ENCODE results near the gene OGFOD3.
A peak's percentile ranks its signal among the peaks of the same experiment; 100 is the strongest.
"Not testable (repeated sequence)": the region's sequence is repeated elsewhere in the genome, so short reads cannot be mapped to it uniquely, and the experiment has no call there.

The OGFOD3 gene

DNA sequence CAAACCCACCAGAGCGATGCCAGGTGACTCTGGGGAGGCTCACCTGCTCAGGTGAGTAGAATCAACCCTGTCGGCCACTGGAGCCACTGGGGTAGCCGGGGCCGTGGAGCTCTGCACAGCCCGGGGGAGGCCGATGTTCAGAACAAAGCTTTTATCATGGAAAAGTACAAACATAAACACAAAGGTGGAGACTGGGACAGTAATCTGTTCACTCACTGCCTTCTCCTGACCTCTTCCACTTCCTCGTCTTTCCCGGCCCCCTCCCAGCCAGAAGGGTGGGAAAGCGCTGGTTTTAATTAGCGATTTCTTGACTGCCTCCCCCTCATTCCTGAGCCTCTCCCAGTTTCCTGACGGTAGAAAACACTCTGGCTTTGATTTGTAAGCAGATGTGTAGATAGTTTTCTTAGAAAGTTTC is 69.1 kb downstream of the OGFOD3 start:
- DNase-seq = no peak

DNA sequence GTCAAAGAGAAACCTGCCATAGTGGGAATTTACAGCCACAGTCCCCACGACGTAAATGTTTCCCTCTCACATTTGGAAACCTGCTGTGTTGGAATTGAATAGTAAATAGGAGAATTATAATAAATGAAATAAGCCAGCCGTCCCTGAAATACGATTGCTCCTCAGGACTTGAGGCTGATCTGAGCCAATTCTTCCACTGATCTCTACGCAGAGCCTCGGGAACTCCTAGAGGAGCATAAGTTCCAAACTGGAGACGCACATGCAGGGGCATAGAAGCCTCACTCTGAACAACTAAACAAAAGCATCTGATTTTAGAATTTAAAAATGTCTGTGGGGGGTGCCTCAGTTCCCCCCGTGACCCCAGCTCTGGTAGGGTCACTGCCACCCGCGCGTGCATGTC is 69.5 kb downstream of the OGFOD3 start:
- DNase-seq = no peak

DNA sequence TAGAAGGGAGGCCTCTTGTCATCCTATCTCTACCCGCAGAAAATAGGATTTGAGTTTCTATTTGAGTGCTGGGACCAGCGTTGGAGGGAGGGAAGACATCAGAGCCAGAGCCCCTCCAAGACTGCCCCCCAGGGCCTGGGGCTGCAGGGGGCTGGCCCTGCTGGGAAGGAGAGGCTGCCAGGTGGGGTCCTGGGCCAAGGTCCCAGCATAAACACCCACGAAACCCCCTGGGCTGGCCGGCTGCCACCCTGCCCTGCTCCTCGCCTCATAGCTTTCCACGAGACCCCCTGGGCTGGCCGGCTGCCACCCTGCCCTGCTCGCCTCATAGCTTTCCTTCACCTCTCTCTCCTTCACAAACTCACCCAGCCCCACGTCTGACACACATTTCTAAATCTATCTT is 70.0 kb downstream of the OGFOD3 start:
- no peak for DNase-seq

DNA sequence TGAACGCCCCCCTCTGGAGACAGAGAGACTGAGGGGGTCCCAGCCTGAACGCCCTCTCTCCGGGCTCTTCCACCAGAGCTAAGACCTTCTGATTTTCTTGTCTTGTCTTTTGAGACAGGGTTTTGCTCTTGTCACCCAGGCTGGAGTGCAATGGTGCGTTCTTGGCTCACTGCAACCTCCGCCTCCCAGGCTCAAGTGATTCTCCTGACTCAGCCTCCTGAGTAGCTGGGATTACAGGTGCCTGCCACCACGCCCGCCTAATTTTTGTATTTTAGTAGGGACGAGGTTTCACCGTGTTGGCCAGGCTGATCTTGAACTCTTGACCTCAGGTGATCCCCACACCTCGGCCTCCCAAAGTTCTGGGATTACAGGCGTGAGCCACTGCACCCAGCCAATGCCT is 70.4 kb downstream of the OGFOD3 start:
- DNase-seq = not testable (repeated sequence)

DNA sequence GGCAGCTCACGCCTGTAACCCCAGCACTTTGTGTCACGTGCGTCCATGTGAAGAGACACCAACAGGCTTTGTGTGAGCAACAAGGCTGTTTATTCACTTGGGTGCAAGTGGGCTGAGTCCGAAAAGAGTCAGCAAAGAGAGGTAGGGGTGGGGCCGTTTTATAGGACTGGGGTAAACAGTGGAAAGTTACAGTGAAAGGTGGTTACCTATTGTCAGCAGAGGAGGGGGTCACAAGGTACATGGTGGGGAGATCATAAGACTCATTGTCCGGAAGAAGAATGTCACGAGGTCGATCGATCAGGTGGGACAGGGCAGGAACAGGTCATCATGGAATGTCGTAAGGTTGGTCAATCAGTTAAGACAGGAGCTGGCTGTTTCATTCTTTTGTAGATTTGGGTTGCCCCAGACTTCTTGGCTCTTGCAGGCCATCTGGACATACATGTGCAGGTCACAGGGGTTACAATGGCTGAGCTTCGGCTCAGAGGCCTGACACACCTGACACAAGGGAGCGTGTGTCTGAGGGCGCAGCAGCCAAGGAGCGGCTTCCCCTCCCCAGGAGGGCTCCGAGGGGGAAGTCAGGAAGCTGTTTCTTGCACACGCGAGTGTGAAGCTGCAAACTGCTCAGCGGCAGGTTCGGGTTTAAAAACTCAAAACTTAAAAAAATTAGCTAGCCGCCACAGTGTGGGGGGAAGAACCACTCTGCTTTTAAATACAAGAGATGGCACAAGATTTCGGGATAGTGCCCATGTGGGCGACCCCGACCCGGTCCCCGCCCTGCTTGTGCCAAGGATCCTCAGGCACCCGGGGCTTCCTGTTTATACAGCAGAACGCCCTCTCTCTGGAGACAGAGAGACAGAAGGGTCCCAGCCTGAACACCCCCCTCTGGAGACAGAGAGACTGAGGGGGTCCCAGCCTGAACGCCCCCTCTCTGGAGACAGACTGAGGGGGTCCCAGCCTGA is 71.8 kb downstream of the OGFOD3 start:
- no peak for DNase-seq

DNA sequence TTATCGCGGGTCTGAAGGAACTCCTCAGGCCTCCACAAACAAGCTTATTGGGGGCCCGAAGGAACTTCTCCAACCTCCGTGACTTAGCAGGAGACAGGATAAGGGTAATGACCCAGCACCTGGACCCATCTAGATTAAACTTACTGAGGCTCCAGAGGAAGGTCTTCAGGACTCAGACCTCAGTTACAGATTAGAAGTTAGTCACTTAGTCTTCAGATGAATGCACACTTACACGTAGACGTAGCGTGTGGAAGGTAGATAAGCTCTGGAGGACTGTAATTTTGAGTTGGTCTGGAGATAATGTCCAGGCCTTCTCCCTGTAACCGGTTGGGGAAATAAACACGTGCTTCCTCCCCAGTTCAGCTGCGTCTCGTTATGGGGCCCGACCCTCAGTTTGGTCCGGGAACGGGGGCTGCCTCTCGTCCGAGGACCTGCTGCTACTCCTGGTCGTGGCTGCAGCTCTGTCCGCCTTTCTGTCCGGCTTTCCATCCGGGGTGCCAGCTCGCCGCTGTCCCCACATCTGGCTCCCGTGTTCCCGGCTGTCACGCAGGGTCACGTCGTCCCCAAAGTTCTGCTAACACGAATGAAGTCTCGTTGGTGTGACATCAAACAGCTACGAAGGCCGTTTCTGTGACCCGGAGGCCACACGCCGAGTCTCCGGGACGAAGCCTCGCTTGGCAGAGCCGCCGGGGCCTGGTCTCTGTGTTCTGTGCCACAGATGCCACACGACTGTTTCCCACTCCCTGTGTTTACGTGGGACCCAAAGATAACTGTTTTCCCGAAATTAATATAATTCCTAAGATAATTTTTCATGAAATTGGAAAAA is 73.0 kb downstream of the OGFOD3 start:
- peak; percentile 85 for DNase-seq

DNA sequence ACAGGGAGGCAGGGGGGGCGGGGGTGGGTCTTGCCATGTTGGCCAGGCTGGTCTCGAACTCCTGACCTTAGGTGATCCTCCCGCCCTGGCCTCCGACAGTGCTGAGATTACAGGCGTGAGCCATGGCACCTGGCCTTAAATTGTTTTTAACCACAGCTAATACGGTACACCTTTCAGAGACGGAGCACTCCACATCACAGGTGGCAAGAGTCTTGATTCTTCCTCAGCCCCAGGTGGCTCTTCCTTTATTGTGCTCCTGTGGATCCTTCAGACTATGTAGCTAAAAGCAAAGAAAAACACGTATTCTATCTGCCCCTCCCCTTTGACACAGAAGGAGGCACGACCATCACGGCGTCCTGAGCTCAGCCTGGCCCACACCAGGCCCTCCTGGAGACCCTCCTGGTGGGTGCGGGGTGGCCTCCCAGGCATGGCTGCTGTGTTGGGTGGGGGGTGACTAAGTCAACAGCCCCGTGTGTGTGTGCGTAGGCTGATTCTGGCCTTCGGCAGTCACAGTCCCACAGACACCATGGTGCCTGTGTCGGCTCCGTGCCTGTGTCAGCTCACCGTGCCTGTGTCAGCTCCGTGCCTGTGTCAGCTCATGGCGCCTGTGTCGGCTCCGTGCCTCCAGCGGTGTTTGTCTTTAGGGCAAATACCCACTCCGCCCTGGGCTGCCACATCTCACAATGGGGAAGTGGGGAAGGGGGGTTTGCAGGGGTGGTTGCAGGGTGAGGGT is 74.0 kb downstream of the OGFOD3 start:
- no peak for DNase-seq

DNA sequence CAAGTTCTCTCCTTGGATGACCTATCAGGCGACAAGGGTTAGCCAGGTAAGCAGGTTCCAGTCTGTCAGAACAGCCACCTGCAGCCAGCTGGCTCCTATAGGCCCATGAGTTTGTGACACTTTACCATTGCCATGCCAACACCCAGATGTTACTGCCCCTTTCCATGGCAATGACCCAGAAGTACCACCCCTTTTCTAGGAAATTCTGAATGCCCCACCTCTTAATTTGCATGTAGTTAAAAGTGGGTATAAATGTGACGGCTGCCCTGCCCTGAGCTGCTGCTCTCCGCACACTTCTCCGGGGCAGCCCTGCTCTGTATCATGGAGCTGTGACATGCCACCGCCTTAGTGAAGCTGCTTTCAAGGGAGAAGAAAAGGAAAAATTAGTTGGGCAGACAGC is 74.8 kb downstream of the OGFOD3 start:
- peak; percentile 65 for DNase-seq

DNA sequence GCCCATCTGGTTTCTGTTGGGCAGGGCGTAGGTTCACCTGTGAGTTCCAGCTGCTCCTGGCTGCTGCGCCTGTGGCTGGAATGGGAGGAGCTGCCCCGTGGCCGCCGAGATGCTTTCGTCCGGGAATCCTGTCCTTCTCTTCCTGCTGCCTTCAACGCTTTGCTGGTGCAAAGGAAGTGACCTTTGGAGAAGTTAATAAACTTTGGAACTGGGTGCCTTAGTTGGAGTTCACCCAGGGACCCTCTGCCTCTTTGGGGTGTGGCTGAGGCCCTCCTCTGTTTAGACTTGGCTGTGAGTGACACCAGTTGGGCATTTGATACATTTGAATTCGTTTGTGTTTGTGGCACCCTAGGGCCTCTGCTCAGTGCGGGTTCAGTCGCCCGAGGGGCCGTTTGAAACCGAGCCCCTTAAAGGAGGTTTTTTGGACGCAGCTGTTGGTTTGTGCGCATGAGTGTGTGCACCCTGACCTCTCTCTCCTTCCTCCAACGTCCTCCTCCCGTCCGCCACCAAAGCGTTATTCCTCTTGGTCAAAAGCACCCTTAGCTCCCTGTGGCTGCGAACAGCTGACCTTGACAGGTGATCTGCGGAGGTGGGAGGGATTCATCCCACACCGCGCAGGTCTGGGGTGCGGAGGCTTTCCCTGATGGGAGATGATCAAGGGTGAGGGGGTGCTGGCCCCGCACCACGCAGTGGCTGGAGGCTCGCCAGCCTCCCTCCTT is 75.9 kb downstream of the OGFOD3 start:
- DNase-seq = no peak

DNA sequence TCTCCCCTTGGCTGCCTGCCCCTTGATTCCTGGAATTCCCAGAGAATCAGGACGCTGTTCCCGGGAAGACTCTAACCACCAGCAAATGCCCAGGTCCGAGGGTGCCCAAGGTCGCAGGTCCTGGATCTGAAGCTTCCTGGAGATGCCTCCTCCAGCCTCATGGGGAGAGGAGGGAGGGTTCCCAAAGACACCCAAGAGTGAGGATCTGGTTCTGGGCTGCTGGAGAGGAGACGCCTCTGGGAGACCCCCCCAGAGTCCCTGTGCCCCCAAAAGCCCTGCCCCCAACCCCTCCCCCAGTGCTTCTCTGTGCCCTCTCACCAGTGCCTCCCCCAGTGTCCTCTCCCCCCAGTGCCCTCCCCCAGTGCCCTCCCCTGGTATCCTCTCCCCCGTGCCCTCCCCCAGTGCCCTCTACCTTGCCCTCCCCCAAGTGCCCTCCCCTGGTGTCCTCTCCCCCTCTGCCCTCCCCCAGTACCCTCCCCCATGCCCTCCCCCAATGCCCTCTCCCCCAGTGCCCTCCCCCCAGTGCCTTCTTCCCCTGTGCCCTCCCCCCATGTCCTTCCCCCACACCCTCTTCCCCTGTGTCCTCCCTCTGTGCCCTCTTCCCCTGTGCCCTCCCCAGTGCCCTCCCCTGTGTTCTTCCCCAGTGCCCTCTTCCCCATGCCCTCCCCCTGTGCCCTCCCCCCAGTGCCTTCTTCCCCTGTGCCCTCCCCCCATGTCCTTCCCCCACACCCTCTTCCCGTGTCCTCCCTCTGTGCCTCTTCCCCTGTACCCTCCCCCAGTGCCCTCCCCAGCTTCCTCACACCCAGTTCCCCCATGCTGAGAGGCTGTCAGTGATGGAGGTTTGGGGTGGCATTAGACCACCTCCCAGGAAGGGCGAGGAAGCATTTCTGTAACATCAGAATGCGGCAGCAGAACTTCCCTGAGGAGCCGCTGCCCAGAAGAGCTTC is 78.5 kb downstream of the OGFOD3 start:
- DNase-seq = no peak
